ENCODE results near the gene HSFX4. TPM values are rescaled to one million over a fixed set of nuclear protein-coding genes. Genes with fewer than 3 reads are reported as not detected.

The HSFX4 gene
- total RNA-seq, 4 donors from 2014 or later, result not detected

DNA sequence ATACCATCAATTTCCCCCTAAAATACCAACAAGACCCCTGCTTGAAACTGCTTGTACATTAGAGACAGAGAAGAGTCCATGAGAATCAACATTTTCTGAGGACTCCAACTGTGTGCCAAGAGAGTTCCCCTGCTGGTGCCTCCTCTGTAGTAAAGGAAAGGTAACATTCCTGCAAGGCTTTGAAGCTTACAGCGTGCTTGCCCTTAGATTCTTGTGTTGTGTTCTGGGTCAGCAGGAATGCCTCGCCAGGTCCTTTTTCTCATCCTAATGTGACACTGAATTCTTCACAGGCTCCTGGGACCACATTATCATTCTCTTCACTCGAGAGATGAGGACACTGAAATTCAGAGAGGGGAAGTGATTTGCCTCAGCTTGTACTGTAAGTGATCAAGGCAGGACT, 18.6 kb downstream of the HSFX4 start:
- H3K9me3 ChIP-seq, result no peaks in the 10 kb centered on the region
- WGBS, result 63% methylated on average over 3 of the region's 3 CpGs

DNA sequence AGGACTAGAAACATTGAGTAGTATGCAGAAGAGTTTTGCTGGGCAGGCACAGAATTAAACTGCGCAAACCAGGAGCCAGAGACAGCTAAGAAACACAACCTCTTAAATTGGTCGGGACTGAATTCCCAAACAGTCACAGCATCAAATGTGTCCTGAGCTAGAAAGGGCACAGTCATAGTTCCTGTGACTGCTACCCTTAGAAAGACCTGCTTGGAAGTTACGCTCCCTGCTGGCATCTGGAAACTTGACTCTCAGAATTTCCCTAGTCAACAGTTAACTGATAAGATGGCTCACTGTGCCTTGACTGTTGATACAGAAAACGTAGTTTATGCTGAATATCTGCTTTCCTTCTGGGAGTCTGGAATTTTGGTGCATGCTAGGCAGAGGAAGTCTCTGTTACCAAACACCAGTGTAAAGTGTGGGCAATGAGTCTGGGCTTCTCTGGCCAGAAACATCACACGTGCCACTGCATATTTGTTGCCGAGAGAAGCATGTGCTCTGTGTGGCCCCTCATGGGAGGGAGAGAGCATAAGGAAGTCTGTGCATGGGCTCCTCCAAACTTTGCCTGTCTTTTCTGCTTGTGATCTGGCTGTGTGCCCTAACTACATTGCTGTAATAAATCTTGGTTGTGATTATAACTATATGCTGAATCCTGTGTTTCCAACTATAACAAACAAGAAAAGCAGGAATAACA, 20.5 kb downstream of the HSFX4 start:
- WGBS, result 49% methylated on average over 6 of the region's 6 CpGs
- no peaks in the 10 kb centered on the region for H3K27me3 ChIP-seq

More for the DNA sequence above, 18.6 kb downstream of the HSFX4 start:
- Histone ChIP-seq H3K36me3 (peaks cover 5% of the 10 kb centered on the region), H3K27me3 (no peaks in the 10 kb centered on the region), H3K27ac (no peak overlapping the region), H3K4me1 (no peaks in the 10 kb centered on the region), H3K4me3 (no peak overlapping the region)
- TF ChIP-seq POLR2AphosphoS5 (IDR thresholded peaks at IDR 0.05) (no peak), POLR2A (IDR thresholded peaks at IDR 0.05) (no peak), EP300 (IDR thresholded peaks at IDR 0.05) (no peak)
- TF ChIP-seq, protein P1, sequence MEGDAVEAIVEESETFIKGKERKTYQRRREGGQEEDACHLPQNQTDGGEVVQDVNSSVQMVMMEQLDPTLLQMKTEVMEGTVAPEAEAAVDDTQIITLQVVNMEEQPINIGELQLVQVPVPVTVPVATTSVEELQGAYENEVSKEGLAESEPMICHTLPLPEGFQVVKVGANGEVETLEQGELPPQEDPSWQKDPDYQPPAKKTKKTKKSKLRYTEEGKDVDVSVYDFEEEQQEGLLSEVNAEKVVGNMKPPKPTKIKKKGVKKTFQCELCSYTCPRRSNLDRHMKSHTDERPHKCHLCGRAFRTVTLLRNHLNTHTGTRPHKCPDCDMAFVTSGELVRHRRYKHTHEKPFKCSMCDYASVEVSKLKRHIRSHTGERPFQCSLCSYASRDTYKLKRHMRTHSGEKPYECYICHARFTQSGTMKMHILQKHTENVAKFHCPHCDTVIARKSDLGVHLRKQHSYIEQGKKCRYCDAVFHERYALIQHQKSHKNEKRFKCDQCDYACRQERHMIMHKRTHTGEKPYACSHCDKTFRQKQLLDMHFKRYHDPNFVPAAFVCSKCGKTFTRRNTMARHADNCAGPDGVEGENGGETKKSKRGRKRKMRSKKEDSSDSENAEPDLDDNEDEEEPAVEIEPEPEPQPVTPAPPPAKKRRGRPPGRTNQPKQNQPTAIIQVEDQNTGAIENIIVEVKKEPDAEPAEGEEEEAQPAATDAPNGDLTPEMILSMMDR (IDR thresholded peaks at IDR 0.05), result no peak
- DNase-seq (ENCODE audit: low spot score in 2 of 2), result no peak

DNA sequence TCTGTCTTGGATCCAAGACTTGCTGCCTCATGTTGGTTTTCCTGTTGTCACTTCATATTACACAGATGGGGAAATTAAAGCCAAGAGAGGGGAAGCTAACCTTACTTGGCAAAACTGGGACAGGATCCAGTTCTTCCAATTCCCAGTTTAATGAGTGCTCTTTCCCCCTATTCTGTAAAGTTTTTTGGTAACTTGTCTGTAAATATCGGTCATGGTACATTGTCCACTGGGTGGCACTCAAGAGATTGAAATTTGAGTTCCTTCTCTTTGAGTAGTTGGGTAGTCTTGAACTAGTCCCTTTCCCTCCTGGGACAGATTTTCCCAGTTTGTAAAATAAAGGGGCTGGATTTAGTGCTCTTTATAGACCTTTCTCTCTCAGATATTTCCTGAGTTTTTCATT, 21.3 kb downstream of the HSFX4 start:
- DNase-seq (ENCODE audit: low spot score in 2 of 2), result no peak
- WGBS, result 16% methylated on average over 1 of the region's 1 CpG
- H3K27ac ChIP-seq, result no peak overlapping the region

More for the DNA sequence above, 20.5 kb downstream of the HSFX4 start:
- DNase-seq (ENCODE audit: low spot score in 2 of 2), result no peak
- TF ChIP-seq, protein P1 (IDR thresholded peaks at IDR 0.05), result no peak
- no peak for TF ChIP-seq EP300 (IDR thresholded peaks at IDR 0.05)
- no peak for TF ChIP-seq POLR2A (IDR thresholded peaks at IDR 0.05)
- TF ChIP-seq POLR2AphosphoS5 (IDR thresholded peaks at IDR 0.05), result no peak
- no peaks in the 10 kb centered on the region for H3K4me1 ChIP-seq
- peaks cover 5% of the 10 kb centered on the region for H3K36me3 ChIP-seq
- H3K27ac ChIP-seq, result no peak overlapping the region
- no peaks in the 10 kb centered on the region for H3K9me3 ChIP-seq
- H3K4me3 ChIP-seq, result no peak overlapping the region

DNA sequence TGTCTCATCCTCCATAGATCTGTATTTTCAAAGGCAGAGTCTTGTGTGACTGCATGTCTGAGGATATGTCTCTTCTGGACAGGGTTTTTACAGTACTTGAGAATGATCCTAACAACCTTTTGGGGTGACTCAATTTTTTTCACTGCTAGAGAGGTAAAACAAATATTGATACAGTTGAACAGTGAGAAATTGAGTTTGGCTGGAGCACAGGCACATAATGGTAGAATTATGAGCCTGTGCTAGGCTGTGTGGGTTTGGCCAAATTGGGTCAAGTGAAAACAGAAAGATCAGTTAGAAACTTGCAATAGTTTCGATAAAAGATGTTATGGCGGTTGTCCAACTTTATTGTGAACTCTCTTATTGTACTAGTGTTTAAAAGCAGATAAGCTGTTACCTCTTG, 32.2 kb downstream of the HSFX4 start:
- Histone ChIP-seq H3K36me3 (no peaks in the 10 kb centered on the region), H3K27ac (no peak overlapping the region), H3K9me3 (no peaks in the 10 kb centered on the region), H3K4me1 (no peaks in the 10 kb centered on the region), H3K4me3 (no peak overlapping the region), H3K27me3 (no peaks in the 10 kb centered on the region)
- TF ChIP-seq POLR2A (IDR thresholded peaks at IDR 0.05) (no peak), POLR2AphosphoS5 (IDR thresholded peaks at IDR 0.05) (no peak), EP300 (IDR thresholded peaks at IDR 0.05) (no peak)
- TF ChIP-seq, protein P1 (IDR thresholded peaks at IDR 0.05), result no peak
- WGBS, result 65% methylated on average over 2 of the region's 2 CpGs
- DNase-seq (ENCODE audit: low spot score in 2 of 2), result no peak

More for the DNA sequence above, 21.3 kb downstream of the HSFX4 start:
- Histone ChIP-seq H3K4me3 (no peak overlapping the region), H3K4me1 (no peaks in the 10 kb centered on the region), H3K9me3 (no peaks in the 10 kb centered on the region), H3K27me3 (no peaks in the 10 kb centered on the region), H3K36me3 (no peaks in the 10 kb centered on the region)
- TF ChIP-seq EP300 (IDR thresholded peaks at IDR 0.05) (no peak), POLR2A (IDR thresholded peaks at IDR 0.05) (no peak)
- TF ChIP-seq, protein P1 (IDR thresholded peaks at IDR 0.05), result no peak

DNA sequence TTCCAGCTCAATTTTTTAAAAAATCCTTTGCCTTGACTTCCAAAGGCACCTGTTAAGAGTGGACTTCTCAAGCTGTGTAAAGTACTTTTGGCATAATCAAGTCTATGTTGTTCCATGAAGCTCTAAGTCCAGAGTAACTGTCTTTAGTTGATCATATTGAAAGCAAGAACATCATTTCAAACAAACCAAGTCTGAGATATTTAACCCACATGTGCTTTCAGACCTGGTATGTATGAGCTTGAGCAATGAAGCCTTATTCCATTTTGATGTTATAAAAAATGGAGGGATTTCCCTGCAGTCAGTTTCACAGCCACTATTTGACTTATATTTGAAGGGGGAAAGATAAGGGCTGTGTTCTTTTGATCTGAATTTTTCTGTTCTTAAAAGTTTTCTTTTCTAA, 32.6 kb downstream of the HSFX4 start:
- Histone ChIP-seq H3K27me3 (no peaks in the 10 kb centered on the region), H3K9me3 (no peaks in the 10 kb centered on the region), H3K36me3 (no peaks in the 10 kb centered on the region), H3K4me1 (no peaks in the 10 kb centered on the region), H3K4me3 (no peak overlapping the region), H3K27ac (no peak overlapping the region)
- no peak for DNase-seq (ENCODE audit: low spot score in 2 of 2)
- TF ChIP-seq POLR2AphosphoS5 (IDR thresholded peaks at IDR 0.05) (no peak), POLR2A (IDR thresholded peaks at IDR 0.05) (no peak)
